HEK293 (cell line): ENCODE results near the gene SEMA4C.

ENCODE experiments used
- ATF2 ChIP-seq: fragments of 450-650 bp; formaldehyde crosslinking; IDR thresholded peaks from 2 replicates; pipeline ENCODE4 v1.5.1; 2016; ENCODE audit warnings: missing biosample characterization, missing genetic modification characterization, low read depth
- KLF9 ChIP-seq: fragments of 450-650 bp; formaldehyde crosslinking; IDR thresholded peaks from 2 replicates; pipeline ENCODE4 v1.5.1; 2016; ENCODE audit warnings: missing biosample characterization, missing genetic modification characterization, low read depth
- REST ChIP-seq: fragments of 450-650 bp; formaldehyde crosslinking; IDR thresholded peaks from 2 replicates; pipeline ENCODE4 v1.5.1; 2016; ENCODE audit warnings: missing biosample characterization, missing genetic modification characterization
- ZBTB49 ChIP-seq: fragments of 450-650 bp; formaldehyde crosslinking; IDR thresholded peaks from 2 replicates; pipeline ENCODE4 v1.5.1; 2016; ENCODE audit warnings: missing biosample characterization, missing genetic modification characterization, low read depth
- ZNF132 ChIP-seq: fragments of 450-650 bp; formaldehyde crosslinking; IDR thresholded peaks from 2 replicates; pipeline ENCODE4 v1.5.1; 2017; ENCODE audit warnings: missing biosample characterization, missing genetic modification characterization, borderline replicate concordance
- ZNF221 ChIP-seq: fragments of 450-650 bp; formaldehyde crosslinking; IDR thresholded peaks from 2 replicates; pipeline ENCODE4 v1.5.1; 2017; ENCODE audit warnings: missing biosample characterization, missing genetic modification characterization, borderline replicate concordance
- ZNF48 ChIP-seq: fragments of 450-650 bp; formaldehyde crosslinking; IDR thresholded peaks from 2 replicates; pipeline ENCODE4 v1.5.1; 2016; ENCODE audit warnings: missing biosample characterization, missing genetic modification characterization
- ZNF488 ChIP-seq: fragments of 450-650 bp; formaldehyde crosslinking; IDR thresholded peaks from 2 replicates; pipeline ENCODE4 v1.5.1; 2016; ENCODE audit warnings: missing biosample characterization, missing genetic modification characterization
- ZNF530 ChIP-seq: fragments of 450-650 bp; formaldehyde crosslinking; IDR thresholded peaks from 2 replicates; pipeline ENCODE4 v1.5.1; 2016; ENCODE audit warnings: low read depth, missing biosample characterization, missing genetic modification characterization
- ZNF544 ChIP-seq: fragments of 450-650 bp; formaldehyde crosslinking; IDR thresholded peaks from 2 replicates; pipeline ENCODE4 v1.5.0; 2017; ENCODE audit warnings: missing biosample characterization, missing genetic modification characterization
- ZNF555 ChIP-seq: fragments of 450-650 bp; formaldehyde crosslinking; conservative IDR thresholded peaks from 2 replicates; pipeline ENCODE4 v1.5.1; 2017; ENCODE audit warnings: missing biosample characterization, mild to moderate bottlenecking, missing genetic modification characterization, inconsistent platforms
- ZNF560 ChIP-seq: fragments of 450-650 bp; formaldehyde crosslinking; IDR thresholded peaks from 2 replicates; pipeline ENCODE4 v1.5.1; 2017; ENCODE audit warnings: missing biosample characterization, missing genetic modification characterization, borderline replicate concordance
- ZNF610 ChIP-seq: fragments of 450-650 bp; formaldehyde crosslinking; IDR thresholded peaks from 2 replicates; pipeline ENCODE4 v1.5.1; 2016; ENCODE audit warnings: missing biosample characterization, missing genetic modification characterization, borderline replicate concordance
- ZNF645 ChIP-seq: fragments of 450-650 bp; formaldehyde crosslinking; IDR thresholded peaks from 2 replicates; pipeline ENCODE4; 2016; ENCODE audit warnings: missing biosample characterization, missing genetic modification characterization
- ZNF660 ChIP-seq: fragments of 450-650 bp; IDR thresholded peaks from 2 replicates; pipeline ENCODE4 v1.5.1; 2018; ENCODE audit warnings: missing biosample characterization, mild to moderate bottlenecking, missing genetic modification characterization
- TF ChIP-seq, protein P1 (sequence below): fragments of 450-650 bp; formaldehyde crosslinking; IDR thresholded peaks from 2 replicates; pipeline ENCODE4 v1.5.1; 2017; ENCODE audit warnings: missing biosample characterization, missing genetic modification characterization
- TF ChIP-seq, protein P2 (sequence below): fragments of 450-650 bp; formaldehyde crosslinking; IDR thresholded peaks from 2 replicates; pipeline ENCODE4 v1.5.0; 2017; ENCODE audit warnings: missing biosample characterization, missing genetic modification characterization, borderline replicate concordance
- TF ChIP-seq, protein P3 (sequence below): fragments of 450-650 bp; formaldehyde crosslinking; IDR thresholded peaks from 2 replicates; pipeline ENCODE4 v1.5.1; 2016; ENCODE audit warnings: missing biosample characterization, missing genetic modification characterization
- TF ChIP-seq, protein P4 (sequence below): fragments of 450-650 bp; formaldehyde crosslinking; IDR thresholded peaks from 2 replicates; pipeline ENCODE4 v1.5.1; 2017; ENCODE audit warnings: missing biosample characterization, missing genetic modification characterization

Gene SEMA4C

DNA sequence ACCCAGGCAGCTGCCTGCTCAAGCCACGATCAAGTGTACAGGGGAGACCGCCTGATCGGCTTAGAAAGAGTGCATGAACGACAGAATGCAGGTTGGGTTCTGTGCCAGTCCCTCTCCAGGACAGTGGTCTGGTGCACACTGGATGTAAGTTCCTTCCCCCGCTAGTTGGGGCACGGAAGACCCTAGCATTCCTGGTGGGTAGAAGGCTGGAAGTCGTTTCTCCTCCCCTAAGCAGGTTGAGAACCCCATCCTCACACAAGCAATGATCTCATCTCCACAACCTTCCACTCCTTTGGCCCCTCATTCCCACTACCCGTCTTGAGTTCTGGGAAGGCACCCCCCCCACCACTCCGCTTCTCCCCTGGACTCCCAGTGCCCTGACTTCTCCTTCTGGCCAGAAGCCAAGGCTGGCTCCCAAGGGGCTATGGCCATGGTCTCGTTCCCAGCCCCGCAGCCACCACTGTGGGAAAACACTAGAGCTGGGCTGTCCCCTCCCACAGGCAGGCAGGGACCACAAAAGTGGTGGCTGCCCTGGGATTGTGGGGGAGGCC lies 10.7 kb downstream of the SEMA4C start (continued):
- TF ChIP-seq, protein P1, sequence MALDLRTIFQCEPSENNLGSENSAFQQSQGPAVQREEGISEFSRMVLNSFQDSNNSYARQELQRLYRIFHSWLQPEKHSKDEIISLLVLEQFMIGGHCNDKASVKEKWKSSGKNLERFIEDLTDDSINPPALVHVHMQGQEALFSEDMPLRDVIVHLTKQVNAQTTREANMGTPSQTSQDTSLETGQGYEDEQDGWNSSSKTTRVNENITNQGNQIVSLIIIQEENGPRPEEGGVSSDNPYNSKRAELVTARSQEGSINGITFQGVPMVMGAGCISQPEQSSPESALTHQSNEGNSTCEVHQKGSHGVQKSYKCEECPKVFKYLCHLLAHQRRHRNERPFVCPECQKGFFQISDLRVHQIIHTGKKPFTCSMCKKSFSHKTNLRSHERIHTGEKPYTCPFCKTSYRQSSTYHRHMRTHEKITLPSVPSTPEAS (tag by site-specific recombination) = no peak
- TF ChIP-seq, protein P2, sequence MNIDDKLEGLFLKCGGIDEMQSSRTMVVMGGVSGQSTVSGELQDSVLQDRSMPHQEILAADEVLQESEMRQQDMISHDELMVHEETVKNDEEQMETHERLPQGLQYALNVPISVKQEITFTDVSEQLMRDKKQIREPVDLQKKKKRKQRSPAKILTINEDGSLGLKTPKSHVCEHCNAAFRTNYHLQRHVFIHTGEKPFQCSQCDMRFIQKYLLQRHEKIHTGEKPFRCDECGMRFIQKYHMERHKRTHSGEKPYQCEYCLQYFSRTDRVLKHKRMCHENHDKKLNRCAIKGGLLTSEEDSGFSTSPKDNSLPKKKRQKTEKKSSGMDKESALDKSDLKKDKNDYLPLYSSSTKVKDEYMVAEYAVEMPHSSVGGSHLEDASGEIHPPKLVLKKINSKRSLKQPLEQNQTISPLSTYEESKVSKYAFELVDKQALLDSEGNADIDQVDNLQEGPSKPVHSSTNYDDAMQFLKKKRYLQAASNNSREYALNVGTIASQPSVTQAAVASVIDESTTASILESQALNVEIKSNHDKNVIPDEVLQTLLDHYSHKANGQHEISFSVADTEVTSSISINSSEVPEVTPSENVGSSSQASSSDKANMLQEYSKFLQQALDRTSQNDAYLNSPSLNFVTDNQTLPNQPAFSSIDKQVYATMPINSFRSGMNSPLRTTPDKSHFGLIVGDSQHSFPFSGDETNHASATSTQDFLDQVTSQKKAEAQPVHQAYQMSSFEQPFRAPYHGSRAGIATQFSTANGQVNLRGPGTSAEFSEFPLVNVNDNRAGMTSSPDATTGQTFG (tag by site-specific recombination) = no peak
- no peak for TF ChIP-seq ZNF530 (tag by site-specific recombination)
- TF ChIP-seq ZNF645 = no peak
- TF ChIP-seq ZBTB49 (tag by site-specific recombination) = no peak
- TF ChIP-seq, protein P3, sequence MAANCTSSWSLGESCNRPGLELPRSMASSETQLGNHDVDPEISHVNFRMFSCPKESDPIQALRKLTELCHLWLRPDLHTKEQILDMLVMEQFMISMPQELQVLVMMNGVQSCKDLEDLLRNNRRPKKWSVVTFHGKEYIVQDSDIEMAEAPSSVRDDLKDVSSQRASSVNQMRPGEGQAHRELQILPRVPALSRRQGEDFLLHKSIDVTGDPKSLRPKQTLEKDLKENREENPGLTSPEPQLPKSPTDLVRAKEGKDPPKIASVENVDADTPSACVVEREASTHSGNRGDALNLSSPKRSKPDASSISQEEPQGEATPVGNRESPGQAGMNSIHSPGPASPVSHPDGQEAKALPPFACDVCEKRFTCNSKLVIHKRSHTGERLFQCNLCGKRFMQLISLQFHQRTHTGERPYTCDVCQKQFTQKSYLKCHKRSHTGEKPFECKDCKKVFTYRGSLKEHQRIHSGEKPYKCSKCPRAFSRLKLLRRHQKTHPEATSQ (tag by site-specific recombination) = no peak
- no peak for TF ChIP-seq ZNF488 (tag by site-specific recombination)
- no peak for TF ChIP-seq ZNF610
- no peak for TF ChIP-seq KLF9 (tag by site-specific recombination)
- no peak for TF ChIP-seq REST (tag by site-specific recombination)
- TF ChIP-seq ZNF544 (tag by site-specific recombination) = no peak
- no peak for TF ChIP-seq ZNF48
- TF ChIP-seq, protein P4, sequence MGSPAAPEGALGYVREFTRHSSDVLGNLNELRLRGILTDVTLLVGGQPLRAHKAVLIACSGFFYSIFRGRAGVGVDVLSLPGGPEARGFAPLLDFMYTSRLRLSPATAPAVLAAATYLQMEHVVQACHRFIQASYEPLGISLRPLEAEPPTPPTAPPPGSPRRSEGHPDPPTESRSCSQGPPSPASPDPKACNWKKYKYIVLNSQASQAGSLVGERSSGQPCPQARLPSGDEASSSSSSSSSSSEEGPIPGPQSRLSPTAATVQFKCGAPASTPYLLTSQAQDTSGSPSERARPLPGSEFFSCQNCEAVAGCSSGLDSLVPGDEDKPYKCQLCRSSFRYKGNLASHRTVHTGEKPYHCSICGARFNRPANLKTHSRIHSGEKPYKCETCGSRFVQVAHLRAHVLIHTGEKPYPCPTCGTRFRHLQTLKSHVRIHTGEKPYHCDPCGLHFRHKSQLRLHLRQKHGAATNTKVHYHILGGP (tag by site-specific recombination) = no peak
- TF ChIP-seq ZNF221 = no peak
- no peak for TF ChIP-seq ZNF560 (tag by site-specific recombination)
- TF ChIP-seq ATF2 (tag by site-specific recombination) = no peak
- no peak for TF ChIP-seq ZNF660 (tag by site-specific recombination)
- no peak for TF ChIP-seq ZNF555 (tag by site-specific recombination)
- no peak for TF ChIP-seq ZNF132 (tag by site-specific recombination)
